Pons (tissue), 1 donor: ENCODE results near the gene THSD4.

Experiments used
- DNase-seq: peaks from one replicate; pipeline ENCODE4 v3.0.0-alpha.2; 2016; ENCODE audit warnings: low spot score

The THSD4 gene

DNA sequence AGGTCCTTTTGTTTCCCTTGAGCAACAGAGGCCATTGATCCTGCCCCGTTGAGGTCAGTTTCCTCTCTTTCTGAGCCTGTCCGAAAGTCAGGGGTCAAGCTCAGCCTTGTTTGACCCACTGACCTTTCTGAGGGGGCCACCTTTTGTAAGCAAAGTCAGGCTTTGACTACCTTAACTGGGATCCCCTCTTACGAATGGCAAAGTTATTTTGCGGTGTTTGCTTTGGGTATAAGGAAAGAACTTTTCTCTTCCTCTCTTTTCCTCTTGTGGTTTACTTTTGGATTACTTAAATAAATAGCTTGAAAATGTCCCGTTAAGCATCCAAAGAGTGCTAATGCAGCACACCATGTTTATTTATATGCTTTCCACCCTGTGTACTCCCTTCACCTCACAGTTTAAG lies 340.6 kb downstream of the THSD4 start:
- no peak for DNase-seq

DNA sequence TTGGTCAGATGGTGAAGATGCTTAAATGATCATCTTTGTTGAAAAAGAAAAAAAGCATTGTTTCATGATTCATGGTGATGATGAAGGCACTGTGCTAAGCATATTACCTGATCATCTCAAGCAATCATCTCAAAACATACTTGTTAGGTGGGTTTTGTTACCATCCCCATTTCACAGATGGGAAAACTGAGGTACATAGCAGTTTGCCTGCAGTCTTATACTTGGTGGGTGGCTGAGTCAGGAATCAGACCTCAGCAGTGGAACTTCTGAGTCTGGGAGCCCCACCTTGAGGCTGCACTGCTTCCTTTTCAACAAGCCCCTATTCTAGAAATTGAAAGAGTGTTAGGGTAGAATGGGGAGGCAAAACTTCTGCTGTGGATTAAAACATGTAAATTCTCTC lies 341.1 kb downstream of the THSD4 start:
- DNase-seq: no peak

DNA sequence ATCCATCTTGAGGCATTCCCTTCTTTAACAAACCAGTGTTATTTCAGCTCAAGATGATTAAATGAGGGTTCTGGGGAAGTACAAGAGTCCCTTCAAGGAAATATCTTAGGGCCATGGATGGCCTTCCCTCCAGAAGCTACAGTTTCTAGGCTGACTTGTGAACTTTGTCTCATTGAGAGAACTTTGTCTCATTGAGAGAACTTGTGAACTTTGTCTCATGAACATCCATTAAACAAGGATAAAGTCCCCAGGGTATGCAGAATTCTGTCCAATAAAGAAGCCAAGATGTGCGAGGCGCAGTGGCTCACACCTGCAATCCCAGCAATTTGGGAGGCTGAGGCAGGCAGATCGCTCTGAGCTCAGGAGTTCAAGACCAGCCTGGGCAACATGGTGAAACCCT lies 341.5 kb downstream of the THSD4 start:
- no peak for DNase-seq

DNA sequence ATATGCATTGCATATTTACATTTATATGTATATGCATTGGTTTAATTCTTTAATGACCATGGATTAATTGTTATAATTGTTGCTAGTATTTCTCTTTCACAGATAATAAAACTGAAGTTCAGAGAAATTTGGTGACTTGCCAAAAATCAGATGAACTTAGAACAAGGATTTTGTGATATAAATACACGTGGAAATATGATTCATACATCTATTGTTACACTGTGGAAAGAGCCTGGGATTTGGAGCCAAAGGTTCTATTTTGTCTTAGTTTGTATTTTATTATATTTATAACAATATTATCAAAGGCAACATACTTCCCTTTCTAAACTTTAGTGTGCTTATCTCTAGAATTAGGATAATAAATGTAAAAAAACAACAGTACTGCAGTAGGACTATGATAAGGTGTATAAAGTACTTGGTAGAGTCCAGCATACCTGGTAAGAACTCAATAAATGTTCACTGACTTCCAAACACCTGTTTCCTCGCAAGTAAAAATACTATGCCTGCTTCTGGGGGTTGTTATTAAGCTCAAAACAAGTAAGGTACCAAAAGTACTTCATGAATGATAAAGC lies 342.9 kb downstream of the THSD4 start:
- DNase-seq: no peak

DNA sequence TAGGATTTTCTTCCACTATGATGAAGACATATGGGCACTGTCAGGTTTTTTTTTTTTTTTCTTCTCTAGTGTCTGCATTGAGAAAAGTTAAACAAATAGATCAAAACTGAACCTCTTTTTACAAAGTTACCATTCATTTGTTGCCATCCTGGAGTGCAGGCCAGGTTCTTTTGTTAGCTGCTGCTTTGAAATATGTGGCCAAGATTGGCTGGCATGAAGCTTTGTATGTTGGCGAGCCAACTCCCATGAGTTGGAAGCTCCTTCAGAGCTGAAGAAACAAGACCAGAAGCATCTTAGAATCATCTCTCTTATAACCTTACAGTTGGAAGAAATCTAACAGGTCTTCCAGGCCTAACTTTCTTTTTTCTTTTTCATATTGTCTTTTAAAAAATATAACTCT lies 346.5 kb downstream of the THSD4 start:
- DNase-seq: peak; percentile 14

DNA sequence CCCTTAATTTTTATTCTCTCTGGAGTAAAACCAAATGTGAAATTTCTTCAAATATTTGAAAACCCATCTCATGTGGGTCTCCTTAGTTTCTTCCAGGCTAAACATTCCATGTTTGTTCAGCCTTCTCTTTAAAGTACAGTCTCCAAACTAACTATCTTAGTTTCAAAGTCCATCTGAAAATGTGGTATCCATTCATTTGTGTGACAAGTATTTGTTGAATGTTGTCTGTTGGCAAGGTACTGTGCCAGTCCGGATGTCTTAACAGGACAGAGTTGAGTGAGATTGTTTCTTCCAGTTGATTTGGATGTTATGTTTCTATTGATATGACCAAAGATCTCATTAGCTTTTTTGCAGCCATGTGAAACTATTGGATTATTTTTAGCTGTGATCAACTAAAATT lies 347.4 kb downstream of the THSD4 start:
- no peak for DNase-seq

DNA sequence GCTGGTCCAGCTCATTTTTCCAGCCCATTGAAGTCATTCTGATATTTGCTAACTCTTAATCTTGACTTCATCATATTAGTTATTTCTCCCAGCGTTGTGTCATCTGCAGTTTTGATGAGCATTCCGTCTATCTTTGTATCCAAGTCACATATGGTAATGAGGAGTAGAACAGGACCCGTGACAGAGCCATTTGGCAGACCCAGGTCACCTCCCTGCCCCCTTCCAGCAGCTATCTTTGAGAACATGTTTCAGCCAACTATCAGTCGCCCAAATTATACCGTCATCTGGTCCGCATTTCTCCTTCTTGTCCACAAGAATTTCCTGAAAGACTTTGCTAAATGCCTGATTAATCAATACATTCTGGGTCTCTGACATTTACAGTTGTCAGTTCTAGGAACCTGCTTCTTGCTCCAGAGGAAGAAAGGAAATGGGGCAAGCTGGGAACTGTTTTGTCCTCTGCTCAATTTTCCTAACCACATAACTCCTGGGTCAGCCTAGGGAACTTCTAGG lies 347.9 kb downstream of the THSD4 start:
- no peak for DNase-seq

DNA sequence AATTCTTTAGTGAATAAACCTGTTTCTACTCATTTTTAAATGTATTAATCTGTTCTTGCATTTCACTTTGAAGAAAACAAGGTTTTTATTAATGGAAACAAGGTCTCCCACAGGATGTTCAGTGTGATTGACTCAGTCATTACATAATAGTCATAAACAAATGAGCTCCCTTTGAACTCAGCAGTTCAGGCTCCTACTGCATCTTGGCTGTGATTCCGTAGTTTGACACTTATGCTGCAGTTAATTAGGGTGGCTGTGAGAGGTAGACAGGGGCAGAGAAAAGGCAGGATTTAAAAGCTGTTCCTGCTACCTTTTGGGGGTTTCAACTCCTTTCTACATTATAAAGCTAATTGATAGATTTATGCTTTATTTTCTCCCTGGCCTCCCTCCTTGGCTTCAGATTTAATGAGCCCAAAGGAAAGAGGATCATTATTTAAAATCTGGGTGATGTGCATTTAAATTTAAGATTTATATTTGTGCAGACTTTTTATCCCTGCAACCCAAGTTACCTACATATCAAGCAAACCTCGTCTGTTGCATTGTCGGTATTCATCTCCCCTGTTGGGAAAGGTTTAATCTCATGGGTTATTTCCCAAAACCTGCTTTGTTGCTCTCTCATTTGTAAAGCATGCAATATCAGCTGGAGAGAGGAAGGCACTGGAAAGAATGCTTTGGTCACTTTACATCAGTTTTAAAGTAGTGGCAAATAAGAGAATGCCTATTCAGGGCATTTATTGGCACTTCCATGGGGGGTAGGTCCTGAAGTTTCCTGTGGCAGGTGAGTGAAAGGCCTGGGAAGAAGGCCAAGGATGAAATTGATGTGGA lies 350.1 kb downstream of the THSD4 start:
- peak; percentile 23 for DNase-seq

DNA sequence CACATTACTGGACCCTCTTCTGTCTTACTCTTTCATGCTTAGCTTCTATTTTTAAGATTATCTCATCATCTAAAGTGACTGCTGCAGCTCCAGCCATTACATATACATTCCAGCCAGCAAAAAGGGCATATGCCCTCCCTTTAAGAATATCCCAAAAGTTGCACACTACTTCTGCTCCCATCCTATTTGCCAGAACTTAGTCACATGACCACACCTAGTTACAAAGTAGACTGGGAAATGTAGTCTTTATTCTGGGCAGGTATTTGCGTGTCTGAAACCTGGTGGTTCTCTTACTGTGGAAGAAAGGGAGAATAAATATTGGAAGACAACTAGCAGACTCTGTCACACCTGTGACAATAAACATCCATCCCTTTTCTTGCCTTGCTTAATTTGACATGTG lies 353.4 kb downstream of the THSD4 start:
- no peak for DNase-seq

DNA sequence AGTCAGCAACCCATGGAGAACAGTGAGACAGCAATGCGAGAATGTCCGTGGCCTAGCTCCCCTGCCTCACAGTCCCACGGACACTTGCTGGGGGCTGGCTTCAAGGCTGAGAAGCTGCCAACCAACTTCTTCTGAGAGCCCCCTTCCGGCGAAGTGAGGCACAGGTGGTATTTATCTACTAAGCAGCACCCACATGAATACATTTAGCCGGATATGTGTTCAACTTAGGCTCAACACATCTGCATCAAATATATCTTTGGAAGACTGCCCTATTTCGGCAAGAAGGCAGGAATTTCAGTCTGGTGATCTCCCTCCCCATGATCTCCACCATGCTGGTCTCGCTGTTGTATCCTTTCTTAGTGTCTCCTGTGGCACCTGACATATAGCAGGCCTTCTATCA lies 354.1 kb downstream of the THSD4 start:
- no peak for DNase-seq

DNA sequence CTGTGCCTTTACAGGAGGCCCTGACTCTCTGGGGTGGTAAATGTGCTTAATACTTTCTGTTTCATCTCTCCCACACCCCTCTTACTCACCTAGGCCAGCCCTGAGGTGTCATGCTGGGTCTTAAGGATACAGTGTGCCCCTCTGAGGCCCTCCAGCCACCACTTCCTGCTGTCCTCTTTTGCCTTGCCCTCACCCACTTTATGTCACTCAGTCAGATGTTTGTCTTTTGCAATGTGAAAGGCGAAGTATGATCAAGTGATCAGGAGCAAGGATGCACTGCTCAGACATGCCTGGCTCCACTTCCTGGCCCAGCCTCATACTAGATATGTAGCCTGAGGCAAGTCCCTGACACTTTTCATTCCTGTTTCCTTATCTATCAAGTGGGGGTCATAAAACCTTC lies 356.1 kb downstream of the THSD4 start:
- no peak for DNase-seq

DNA sequence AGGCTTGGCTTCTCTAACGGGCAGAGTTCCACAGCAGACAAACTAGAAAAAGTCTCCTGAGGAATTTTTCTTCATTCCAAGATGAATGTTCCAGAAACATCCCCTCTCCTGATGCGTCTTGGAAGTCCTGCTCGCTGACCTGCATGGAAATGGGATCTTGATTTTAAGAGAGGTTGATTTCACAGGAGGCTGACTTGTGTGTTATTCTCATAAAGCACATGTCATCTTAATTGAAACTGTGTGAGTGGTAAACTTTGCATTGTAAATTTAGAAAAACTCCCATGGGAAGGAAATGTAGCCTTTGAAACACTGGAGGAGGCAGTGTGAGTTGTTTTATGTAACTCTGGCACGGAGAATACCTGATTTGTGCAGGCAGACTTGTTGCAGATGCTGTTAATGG lies 357.3 kb downstream of the THSD4 start:
- no peak for DNase-seq

DNA sequence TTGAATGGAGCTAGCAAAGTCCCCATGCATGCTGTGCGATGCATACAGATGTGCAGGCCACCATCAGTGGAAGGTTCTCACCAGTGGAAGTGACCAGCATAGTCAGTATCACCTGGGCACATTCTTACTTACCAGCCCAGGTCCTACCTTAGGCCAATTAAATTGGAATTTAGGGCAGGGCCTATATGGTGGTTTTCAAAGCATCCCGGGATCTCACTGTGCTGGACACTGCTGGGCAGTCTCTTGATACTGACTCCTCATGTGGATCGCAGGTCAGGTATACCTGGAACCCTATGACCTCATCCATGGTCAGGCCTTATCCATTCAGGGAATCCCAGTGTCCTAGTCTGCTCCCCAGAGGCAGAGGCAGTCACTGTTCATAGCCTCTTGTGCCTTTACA lies 358.5 kb downstream of the THSD4 start:
- DNase-seq: no peak

DNA sequence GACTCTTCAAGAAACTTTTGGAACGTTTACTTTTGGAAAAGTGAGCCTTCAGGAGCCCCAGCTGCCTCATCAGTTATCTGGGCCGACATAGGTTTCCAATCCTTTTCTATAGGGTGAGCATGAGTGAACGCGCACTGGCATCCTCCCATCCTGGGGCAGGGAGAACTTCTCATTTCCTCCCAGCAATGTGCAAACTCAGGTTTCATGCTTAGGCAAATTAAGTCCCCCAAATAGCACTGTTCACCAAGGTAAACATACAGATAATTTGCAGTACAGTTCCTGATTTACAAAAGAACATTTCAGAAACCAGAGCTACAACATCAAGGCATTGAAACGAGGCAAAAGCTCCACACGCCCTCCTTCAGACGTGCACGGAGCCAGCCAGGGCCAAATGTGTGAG lies 361.6 kb downstream of the THSD4 start:
- DNase-seq: no peak

DNA sequence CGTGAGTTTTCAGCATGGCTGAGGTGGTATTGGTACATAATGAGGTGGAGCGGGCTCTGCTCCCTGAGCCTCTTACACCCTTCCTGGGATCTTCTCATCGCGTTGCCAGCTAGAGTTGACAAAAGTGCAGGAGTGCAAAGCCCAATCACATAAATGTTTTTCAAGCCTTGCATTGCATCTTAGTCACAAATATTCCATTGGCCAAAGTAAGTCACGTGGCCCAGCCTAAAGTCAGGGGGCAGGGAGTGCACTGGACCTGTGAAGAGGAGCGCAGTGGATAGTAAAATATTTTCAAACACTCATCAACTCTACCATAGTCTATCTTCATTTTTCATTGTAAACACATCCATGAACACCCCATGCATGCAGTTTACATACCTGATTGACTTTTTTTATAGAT lies 365.3 kb downstream of the THSD4 start:
- no peak for DNase-seq

DNA sequence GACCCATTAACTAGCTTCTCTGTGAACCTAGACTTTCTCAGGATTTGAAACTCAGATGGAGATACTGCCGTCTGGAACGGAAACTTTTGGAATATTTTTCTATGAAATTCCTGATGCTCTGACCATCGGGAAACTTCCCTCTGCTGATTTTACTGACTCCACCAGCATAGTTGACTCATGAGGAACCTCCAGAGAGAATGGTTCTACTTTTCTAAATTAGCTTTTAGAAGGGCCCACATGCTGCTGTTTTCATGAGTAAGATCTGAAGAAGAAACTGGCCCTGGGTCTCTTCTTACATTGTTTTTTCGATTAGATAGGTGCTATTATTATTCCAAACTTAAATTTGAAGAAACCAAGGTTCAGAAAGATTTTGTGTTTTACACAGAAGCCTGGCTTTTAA lies 368.8 kb downstream of the THSD4 start:
- DNase-seq: no peak

DNA sequence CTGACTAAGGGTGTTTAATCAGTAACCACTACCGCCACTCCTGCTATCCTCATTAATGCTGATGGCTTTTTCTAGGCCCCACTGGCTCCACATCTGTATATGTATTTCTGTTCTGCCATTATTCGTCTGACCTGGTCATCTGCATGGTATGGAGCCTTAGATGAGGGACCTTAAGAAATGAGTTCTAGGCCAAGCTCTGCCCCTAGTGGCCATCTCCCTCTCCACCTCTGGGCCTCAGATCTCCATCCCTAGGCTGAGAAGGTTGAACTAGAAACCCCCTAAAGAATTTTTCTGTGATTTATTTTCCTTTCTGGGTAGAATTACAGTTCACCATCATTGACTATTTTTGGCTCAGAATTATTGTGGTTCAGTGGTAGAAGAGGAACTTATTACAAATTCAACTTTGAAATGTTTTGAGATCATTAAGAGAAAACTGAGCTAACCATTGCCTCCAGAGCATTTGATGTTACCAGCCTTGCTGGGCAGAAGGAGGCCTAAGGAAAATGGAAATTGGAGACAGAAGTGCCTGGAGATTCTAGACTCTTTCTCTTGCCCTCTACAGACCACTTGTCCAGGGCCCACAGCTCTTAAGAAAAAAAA lies 369.9 kb downstream of the THSD4 start:
- no peak for DNase-seq

DNA sequence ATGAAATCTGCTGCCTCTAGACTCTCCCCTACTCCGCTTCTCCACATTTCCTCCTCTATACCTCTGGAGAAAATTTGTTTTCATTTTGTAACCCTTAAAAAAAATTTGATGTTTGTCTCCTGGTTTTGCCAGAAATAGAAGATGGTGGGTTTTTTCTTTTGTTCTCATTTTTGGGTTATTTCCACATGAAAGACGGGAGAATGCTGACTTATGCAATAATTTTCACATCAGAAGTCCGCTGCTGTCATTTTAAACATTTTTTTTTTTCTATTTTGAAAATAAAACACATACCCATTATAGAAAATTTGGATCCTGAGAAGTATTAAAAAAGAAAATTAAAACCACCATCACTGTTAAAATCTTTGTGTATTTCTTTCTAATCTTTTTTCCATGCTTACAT lies 374.3 kb downstream of the THSD4 start:
- DNase-seq: no peak

DNA sequence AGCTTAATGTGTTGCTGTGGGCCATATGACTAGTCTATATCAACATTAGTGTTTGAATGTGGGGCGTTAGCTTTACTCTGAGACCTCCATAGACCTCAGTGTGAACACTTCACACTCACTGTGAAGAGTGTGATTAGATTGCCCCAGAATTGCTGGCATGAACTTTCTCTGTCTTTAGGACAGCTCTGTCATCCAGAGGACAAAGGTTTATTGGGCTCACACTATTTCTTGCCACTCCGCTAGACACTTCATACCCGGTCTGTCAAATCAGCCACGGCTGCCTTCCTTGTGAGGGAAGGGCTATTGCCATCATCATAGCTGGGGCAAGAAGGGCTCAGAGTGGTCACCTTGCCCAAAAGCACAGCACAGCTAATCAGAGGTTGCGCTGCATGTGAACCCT lies 378.3 kb downstream of the THSD4 start:
- DNase-seq: no peak

DNA sequence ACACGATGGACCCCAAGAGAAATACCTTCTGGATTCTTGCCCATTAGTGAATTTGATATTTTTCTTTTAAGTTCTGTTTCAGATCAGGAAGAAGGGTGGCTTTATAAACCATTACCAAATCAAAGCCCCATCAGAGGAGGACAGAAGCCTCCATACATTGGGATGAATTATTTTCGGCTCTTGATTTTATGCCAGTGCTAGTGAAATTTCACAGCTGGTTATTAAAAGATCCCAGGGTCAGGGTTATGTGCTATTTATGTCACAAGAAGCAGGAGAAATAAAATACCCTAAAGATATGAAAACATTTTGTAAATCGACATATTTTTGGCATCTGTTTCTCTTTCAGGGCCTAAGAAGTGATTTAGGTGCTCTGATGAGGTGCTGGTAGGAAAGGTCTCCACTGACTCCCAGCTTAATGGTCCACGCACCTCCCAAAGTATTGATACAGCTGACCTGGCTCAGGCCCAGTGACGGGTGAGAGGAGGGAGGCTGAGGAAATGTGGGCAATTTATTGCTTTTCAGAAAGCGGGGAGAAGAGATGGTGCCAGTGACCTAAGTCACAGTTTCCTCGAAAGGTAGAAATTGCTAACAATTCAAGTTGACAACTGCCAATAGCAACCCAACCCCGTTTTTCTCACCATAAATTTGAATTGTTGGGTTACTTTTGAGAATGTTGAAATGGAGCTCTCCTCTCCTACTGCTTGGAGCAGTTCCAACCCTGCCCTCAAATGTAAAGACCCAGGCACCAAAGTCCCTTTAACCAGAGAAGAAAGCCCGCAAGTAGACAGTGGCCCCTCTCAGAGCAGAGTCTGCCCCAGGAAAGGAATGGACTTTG lies 379.5 kb downstream of the THSD4 start:
- no peak for DNase-seq

DNA sequence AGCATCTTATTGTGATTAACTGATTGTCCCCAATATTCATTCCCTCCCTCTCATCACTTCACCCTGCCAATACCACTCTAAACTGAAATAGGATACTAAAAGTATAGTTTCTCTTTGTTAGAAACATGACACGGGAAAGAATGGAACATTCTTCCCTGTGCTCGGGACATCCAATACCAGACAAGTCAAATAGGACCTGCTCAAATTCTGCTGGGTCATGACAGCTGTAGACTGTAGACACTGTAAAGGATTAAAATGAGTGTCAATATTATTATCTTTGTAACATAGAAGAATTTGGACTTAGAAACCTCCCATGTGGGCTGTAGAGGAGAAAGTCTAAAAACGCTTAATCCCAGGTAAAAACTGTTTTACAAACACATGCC lies 380.1 kb downstream of the THSD4 start:
- DNase-seq: no peak

DNA sequence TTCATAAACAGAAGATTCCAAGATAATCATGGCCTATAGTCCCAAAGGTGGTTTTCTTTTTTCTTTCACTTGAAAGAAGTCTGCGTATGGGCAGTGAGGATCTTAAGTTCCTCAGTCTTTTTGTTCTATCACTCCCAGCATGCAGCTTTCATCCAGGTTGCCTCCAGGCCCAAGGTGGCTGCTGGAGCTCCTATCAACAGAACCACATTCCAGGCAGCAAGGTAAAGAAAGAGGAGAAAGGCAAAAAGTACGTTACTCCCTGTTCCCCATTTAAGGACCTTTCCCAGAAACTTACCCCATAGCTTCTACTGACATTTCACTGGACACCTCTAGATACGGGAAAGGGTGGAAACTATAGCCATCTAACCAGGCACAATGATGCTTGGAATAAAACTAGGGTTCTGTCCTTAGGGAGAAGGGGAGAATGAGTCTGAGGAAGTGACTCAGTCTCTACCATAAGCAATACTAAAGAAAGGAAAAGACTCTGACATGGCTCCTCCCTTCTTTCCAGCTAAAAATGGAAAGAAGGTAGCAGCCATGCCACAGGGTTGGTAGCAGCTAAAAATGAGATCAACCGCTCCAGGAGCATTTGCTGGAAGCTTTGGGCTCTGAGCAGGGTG lies 381.2 kb downstream of the THSD4 start:
- no peak for DNase-seq
